AG09309 (cell line): ENCODE data around the gene GJB4.

Source experiments
- DNase-seq: peaks from one replicate; pipeline ENCODE4 v3.0.0-alpha.2; 2010; ENCODE audit warnings: low read depth
- H3K4me3 ChIP-seq: 2 replicates; pipeline ENCODE4 v1.5.1; 2011; ENCODE audit warnings: mild to moderate bottlenecking, low read depth, low read length, moderate library complexity; ENCODE audit not compliant: control insufficient read depth
- TF ChIP-seq, protein P1 (sequence below): IDR thresholded peaks from 2 replicates; pipeline ENCODE4 v1.5.1; 2011; ENCODE audit warnings: mild to moderate bottlenecking, low read depth, low read length, inconsistent platforms; ENCODE audit not compliant: insufficient read depth, control insufficient read depth; ENCODE audit errors: missing control alignments

The GJB4 gene

GRCh38 chr1:34754964-34755637 lies 4.4 kb upstream of the GJB4 start, which contains the start of gene GJB5:
Gene GJB5, plus strand, starts transcription at chr1:34755047. Its CDS starts 2,284 bp downstream, at chr1:34757331.
- DNase-seq = no peak
- no peak within 1 kb of the TSS for H3K4me3 ChIP-seq
- TF ChIP-seq, protein P1, sequence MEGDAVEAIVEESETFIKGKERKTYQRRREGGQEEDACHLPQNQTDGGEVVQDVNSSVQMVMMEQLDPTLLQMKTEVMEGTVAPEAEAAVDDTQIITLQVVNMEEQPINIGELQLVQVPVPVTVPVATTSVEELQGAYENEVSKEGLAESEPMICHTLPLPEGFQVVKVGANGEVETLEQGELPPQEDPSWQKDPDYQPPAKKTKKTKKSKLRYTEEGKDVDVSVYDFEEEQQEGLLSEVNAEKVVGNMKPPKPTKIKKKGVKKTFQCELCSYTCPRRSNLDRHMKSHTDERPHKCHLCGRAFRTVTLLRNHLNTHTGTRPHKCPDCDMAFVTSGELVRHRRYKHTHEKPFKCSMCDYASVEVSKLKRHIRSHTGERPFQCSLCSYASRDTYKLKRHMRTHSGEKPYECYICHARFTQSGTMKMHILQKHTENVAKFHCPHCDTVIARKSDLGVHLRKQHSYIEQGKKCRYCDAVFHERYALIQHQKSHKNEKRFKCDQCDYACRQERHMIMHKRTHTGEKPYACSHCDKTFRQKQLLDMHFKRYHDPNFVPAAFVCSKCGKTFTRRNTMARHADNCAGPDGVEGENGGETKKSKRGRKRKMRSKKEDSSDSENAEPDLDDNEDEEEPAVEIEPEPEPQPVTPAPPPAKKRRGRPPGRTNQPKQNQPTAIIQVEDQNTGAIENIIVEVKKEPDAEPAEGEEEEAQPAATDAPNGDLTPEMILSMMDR = no peak

DNA sequence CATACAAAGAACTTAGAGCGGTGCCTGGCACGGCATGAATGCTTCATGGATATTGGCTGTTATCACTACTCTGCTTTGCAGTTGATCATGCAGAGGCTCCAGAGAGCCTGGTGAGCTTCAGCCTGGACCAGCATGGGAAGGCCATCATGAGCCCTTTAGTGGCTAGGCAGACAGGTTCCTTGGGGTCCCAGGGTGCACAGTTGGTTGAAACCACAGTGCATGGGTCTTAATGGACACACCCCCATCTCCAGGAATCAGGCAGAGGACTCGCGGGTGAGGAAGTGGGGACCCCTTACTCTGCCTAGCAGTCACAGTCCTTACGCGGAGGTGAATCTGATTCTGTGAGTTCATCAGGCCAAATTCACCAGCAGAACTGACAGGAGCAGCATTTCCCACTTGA lies 3.6 kb upstream of the GJB4 start:
- DNase-seq = no peak
- TF ChIP-seq, protein P1 = no peak
- no peak overlapping the region for H3K4me3 ChIP-seq

DNA sequence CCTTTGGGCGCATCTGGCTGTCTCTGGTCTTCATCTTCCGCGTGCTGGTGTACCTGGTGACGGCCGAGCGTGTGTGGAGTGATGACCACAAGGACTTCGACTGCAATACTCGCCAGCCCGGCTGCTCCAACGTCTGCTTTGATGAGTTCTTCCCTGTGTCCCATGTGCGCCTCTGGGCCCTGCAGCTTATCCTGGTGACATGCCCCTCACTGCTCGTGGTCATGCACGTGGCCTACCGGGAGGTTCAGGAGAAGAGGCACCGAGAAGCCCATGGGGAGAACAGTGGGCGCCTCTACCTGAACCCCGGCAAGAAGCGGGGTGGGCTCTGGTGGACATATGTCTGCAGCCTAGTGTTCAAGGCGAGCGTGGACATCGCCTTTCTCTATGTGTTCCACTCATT lies 2.2 kb upstream of the GJB4 start:
- DNase-seq = no peak
- TF ChIP-seq, protein P1 = no peak

GRCh38 chr1:34758751-34759150 lies 789 bp upstream of the GJB4 start:
- no peak for DNase-seq
- H3K4me3 ChIP-seq = no peak overlapping the region
- TF ChIP-seq, protein P1 = no peak

More for the DNA sequence above, 2.2 kb upstream of the GJB4 start:
- no peak overlapping the region for H3K4me3 ChIP-seq

DNA sequence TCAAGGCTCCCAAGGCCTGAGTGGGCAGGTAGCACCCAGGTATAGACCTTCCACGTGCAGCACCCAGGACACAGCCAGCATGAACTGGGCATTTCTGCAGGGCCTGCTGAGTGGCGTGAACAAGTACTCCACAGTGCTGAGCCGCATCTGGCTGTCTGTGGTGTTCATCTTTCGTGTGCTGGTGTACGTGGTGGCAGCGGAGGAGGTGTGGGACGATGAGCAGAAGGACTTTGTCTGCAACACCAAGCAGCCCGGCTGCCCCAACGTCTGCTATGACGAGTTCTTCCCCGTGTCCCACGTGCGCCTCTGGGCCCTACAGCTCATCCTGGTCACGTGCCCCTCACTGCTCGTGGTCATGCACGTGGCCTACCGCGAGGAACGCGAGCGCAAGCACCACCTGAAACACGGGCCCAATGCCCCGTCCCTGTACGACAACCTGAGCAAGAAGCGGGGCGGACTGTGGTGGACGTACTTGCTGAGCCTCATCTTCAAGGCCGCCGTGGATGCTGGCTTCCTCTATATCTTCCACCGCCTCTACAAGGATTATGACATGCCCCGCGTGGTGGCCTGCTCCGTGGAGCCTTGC lies 1.7 kb downstream of the GJB4 start:
- TF ChIP-seq, protein P1 = no peak
- no peak for DNase-seq
- H3K4me3 ChIP-seq = no peak overlapping the region

DNA sequence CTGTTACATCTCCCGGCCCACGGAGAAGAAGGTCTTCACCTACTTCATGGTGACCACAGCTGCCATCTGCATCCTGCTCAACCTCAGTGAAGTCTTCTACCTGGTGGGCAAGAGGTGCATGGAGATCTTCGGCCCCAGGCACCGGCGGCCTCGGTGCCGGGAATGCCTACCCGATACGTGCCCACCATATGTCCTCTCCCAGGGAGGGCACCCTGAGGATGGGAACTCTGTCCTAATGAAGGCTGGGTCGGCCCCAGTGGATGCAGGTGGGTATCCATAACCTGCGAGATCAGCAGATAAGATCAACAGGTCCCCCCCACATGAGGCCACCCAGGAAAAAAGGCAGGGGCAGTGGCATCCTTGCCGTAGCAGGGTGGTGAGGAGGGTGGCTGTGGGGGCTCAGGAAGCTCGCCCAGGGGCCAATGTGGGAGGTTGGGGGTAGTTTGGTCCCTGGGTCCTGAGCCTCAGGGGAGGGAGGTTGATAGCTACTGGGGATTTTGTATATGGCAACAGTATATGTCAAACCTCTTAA lies 2.3 kb downstream of the GJB4 start:
- DNase-seq = no peak
- no peak overlapping the region for H3K4me3 ChIP-seq
- TF ChIP-seq, protein P1 = no peak
